Measurements from ENCODE around the gene RPTOR.

- TF ChIP-seq, protein P1, sequence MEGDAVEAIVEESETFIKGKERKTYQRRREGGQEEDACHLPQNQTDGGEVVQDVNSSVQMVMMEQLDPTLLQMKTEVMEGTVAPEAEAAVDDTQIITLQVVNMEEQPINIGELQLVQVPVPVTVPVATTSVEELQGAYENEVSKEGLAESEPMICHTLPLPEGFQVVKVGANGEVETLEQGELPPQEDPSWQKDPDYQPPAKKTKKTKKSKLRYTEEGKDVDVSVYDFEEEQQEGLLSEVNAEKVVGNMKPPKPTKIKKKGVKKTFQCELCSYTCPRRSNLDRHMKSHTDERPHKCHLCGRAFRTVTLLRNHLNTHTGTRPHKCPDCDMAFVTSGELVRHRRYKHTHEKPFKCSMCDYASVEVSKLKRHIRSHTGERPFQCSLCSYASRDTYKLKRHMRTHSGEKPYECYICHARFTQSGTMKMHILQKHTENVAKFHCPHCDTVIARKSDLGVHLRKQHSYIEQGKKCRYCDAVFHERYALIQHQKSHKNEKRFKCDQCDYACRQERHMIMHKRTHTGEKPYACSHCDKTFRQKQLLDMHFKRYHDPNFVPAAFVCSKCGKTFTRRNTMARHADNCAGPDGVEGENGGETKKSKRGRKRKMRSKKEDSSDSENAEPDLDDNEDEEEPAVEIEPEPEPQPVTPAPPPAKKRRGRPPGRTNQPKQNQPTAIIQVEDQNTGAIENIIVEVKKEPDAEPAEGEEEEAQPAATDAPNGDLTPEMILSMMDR (IDR thresholded peaks at IDR 0.05) = no peak
- no peak for TF ChIP-seq POLR2A (IDR thresholded peaks at IDR 0.05)
- TF ChIP-seq EP300 (IDR thresholded peaks at IDR 0.05) = no peak
Measured at GRCh38 chr17:80858301-80859001, 313.8 kb downstream of the RPTOR start.

Data from upper lobe of left lung (tissue), 4 donors.